Measurements from ENCODE around the gene EXD3. TPM values are rescaled to one million over a fixed set of nuclear protein-coding genes. Genes with fewer than 3 reads are reported as not detected.

EXD3 gene
- polyA plus RNA-seq, 1 of the 3 experiments (the other 2 are of a cell fraction): 11.5 TPM

DNA sequence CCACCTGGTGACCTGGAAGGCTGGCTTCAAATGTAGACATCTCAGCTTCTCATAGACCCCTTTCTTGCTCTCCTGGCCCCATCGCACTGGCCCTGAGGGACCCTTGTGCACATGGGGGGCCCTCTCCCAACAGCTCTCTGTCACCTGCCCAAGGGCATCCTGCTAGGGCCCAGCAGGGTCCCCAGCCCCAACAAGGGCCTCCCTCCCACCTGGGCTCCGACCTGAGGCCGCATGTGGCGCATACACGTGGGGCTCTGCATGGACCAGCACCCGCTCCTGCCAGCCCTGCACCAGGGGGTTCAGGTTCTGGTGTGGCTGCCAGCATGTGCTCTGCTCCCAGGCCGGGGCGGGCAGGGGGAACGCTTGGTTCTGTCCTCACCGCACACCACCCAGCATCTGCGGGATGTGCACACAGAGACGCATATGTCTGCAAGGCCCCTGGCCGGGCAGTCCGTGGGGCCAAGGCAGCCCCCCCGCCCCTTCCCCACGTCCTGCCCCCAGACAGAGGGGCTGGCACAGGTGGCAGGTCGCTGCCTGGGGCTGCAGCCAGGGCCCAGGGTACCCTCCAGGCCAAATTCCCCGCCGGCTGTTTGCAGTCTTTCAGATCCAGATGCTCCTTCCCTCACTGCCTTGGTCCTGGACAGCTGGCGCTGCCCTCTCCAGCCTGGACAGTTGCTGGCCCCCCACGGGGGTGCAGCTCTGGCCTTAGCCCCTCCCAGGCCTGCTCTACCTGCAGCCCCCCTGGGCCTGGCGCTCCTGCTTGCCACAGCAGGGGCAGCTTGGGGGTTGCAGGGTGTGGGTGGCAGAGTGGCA, 103.0 kb downstream of the EXD3 start (continued):
- TF ChIP-seq, protein P1, sequence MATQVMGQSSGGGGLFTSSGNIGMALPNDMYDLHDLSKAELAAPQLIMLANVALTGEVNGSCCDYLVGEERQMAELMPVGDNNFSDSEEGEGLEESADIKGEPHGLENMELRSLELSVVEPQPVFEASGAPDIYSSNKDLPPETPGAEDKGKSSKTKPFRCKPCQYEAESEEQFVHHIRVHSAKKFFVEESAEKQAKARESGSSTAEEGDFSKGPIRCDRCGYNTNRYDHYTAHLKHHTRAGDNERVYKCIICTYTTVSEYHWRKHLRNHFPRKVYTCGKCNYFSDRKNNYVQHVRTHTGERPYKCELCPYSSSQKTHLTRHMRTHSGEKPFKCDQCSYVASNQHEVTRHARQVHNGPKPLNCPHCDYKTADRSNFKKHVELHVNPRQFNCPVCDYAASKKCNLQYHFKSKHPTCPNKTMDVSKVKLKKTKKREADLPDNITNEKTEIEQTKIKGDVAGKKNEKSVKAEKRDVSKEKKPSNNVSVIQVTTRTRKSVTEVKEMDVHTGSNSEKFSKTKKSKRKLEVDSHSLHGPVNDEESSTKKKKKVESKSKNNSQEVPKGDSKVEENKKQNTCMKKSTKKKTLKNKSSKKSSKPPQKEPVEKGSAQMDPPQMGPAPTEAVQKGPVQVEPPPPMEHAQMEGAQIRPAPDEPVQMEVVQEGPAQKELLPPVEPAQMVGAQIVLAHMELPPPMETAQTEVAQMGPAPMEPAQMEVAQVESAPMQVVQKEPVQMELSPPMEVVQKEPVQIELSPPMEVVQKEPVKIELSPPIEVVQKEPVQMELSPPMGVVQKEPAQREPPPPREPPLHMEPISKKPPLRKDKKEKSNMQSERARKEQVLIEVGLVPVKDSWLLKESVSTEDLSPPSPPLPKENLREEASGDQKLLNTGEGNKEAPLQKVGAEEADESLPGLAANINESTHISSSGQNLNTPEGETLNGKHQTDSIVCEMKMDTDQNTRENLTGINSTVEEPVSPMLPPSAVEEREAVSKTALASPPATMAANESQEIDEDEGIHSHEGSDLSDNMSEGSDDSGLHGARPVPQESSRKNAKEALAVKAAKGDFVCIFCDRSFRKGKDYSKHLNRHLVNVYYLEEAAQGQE (IDR thresholded peaks at IDR 0.05; ENCODE audit: low read depth, low read length): no peak
- TF ChIP-seq POLR2AphosphoS5 (IDR thresholded peaks at IDR 0.05; ENCODE audit: low read depth, low read length): no peak
- TF ChIP-seq, protein P2, sequence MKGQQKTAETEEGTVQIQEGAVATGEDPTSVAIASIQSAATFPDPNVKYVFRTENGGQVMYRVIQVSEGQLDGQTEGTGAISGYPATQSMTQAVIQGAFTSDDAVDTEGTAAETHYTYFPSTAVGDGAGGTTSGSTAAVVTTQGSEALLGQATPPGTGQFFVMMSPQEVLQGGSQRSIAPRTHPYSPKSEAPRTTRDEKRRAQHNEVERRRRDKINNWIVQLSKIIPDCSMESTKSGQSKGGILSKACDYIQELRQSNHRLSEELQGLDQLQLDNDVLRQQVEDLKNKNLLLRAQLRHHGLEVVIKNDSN (IDR thresholded peaks at IDR 0.05; ENCODE audit: borderline replicate concordance, low read depth): no peak

DNA sequence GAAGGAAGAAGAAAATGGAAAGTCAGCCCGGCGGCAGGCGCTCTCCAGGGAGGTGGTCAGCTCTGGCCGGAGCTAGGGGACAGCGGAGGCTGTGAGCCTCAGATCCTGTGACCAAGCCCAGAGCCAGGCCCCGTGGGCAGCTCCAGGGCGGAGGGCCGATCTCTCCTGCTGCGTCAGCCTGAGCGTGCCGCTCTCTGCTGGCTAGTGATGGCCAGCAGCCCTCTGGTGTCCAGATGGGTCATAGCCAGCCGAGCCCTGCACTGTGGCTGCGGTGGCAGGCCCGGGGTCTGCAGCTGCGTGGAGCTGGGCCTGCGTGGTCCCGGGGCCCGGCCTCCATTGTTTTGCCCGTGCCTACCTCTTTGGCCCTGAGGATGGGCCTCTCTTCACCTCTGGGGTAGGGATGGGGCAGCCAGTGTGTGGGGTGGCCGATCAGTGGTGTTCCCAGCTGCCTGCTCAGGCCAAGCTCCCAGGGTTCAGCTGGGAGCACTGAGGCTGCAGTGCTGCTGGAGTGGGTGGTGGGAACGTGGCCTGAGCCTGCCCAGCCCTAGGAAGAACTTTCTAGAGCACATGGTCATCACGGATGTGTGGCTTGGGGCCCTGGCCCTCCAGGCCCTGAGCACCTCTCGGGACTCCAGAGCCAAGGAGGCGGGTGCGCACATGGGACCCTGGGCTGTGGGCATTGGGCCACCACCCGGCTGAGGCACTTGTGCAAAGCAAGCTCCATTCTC, 103.8 kb downstream of the EXD3 start:
- TF ChIP-seq, protein P3, sequence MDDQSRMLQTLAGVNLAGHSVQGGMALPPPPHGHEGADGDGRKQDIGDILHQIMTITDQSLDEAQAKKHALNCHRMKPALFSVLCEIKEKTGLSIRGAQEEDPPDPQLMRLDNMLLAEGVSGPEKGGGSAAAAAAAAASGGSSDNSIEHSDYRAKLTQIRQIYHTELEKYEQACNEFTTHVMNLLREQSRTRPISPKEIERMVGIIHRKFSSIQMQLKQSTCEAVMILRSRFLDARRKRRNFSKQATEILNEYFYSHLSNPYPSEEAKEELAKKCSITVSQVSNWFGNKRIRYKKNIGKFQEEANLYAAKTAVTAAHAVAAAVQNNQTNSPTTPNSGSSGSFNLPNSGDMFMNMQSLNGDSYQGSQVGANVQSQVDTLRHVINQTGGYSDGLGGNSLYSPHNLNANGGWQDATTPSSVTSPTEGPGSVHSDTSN (IDR thresholded peaks at IDR 0.05): no peak
- TF ChIP-seq MEF2A (IDR thresholded peaks at IDR 0.05; ENCODE audit: borderline replicate concordance, low read depth): no peak
- no peak for TF ChIP-seq RFX5 (IDR thresholded peaks at IDR 0.05; ENCODE audit: low read length)
- no peak for TF ChIP-seq FOXM1 (IDR thresholded peaks at IDR 0.05; ENCODE audit: low read depth)
- TF ChIP-seq, protein P1 (IDR thresholded peaks at IDR 0.05; ENCODE audit: low read depth, low read length): no peak
- peak; percentile 62 for DNase-seq
- Histone ChIP-seq H4K20me1 (ENCODE audit: insufficient read depth) (no peaks in the 10 kb centered on the region), H3F3A (replicated peaks; ENCODE audit: insufficient read depth) (no peaks in the 10 kb centered on the region), H3K9me2 (no peaks in the 10 kb centered on the region), H3K4me1 (ENCODE audit: control insufficient read depth in 1 of 2, insufficient read depth in 2 of 2, low read depth in 1 of 2, low read length in 1 of 2) (peaks cover 0 to 4% of the 10 kb centered on the region in 2 experiments; a peak in 1 of 4 replicates), H2AFZ (ENCODE audit: low read depth) (no peak overlapping the region), H3K79me2 (ENCODE audit: insufficient read depth) (no peaks in the 10 kb centered on the region), H3K4me3 (ENCODE audit: low read depth in 2 of 2, low read length in 1 of 2) (no peak overlapping the region), H3K36me3 (replicated peaks in 1 of 2; ENCODE audit: control insufficient read depth in 1 of 2, insufficient read depth in 2 of 2, low read length in 1 of 2) (no peaks in the 10 kb centered on the region), H3K9ac (no peak overlapping the region), H3K9me3 (no peaks in the 10 kb centered on the region), H3K27me3 (ENCODE audit: insufficient read depth) (no peaks in the 10 kb centered on the region), H3K27ac (ENCODE audit: low read depth in 2 of 2, low read length in 1 of 2) (no peak overlapping the region), H3K4me2 (no peak overlapping the region)
- ChIA-PET CTCF (interaction anchor here (1.6 to 7.5 kb wide), 2 partner anchors 17 to 32 kb away, joined by 4 to 74 read pairs; partner anchors contain the start of gene NRARP), POLR2A (no interaction called here)
- 93% methylated on average over 11 of the region's 26 CpGs for WGBS (ENCODE audit: low lambda C conversion rate)

Measured in SK-N-SH (cell line).